ENCODE results near the gene APPBP2.
"Not testable (repeated sequence)": the region's sequence is repeated elsewhere in the genome, so short reads cannot be mapped to it uniquely, and the experiment has no call there.

The APPBP2 gene

DNA sequence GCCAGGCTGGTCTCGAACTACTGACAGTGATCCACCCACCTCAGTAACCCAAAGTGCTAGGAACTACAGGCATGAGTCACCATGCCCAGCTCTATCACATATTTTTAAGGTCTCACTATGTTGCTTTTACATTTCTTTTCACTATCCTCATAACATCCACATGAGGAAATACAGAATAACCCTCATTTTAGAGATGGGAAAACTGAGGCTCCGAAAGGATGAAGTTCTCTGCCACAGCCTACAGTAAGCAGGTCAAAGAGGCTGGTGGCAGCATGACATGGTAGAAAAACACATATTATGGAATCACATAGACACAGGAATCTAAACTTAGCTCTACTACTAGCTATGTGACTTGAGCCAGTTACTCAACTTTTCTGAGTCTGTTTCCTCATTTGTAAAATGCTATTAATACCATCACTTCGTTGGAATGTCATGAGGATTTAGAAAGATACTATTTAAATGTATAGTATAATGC lies 32.2 kb downstream of the APPBP2 start:
- DNase-seq (ENCODE audit: low spot score), result no peak

DNA sequence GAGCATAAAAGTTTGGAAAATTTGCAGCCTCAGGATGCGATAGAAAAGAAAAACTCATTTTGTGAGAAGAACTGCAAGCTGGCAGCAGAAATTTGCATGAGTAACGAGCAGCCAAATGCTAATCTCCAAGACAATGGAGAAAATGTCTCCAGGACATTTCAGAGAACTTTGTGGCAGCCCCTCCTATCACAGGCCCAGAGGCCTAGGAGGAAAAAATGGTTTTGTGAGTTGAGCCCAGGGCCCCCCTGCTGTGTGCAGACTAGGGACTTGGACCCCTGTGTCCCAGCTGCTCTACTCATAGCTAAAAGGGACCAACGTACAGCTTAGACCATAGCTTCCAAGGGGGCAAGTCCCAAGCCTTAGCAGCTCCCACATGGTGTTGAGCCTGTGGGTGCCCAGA lies 34.3 kb downstream of the APPBP2 start:
- no peak for DNase-seq (ENCODE audit: low spot score)

DNA sequence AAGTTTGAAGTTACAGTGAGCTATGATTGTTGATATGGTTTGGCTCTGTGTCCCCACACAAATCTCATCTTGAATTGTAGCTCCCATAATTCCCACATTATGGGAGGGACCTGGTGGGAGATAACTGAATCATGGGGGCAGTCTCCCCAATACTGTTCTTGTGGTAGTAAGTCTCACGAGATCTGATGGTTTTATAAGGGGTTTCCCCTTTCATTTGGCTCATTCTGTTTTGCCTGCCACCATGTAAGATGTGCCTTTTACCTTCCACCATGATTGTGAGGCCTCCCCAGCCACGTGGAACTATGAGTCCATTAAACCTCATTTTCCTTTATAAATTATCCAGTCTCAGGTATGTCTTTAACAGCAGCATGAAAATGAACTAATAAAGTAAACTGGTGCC lies 35.4 kb downstream of the APPBP2 start:
- DNase-seq (ENCODE audit: low spot score), result not testable (repeated sequence)

DNA sequence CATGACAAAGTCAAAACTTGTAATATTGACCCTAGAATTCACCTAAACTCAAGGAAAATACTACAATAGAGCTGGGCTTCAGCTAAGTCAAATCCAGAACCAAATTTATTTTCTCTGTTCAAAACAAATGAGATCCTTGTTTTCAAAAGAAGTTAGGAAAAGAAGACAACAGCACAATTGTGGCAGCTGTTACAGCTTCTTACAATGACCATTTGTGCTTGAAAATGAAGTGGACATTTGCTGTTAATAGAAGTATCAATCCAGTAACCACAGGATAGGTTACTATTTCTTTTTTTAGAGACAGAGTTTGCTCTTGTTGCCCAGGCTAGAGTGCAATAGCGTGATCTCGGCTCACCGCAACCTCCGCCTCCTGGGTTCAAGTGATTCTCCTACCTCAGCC lies 44.4 kb downstream of the APPBP2 start:
- no peak for DNase-seq (ENCODE audit: low spot score)

DNA sequence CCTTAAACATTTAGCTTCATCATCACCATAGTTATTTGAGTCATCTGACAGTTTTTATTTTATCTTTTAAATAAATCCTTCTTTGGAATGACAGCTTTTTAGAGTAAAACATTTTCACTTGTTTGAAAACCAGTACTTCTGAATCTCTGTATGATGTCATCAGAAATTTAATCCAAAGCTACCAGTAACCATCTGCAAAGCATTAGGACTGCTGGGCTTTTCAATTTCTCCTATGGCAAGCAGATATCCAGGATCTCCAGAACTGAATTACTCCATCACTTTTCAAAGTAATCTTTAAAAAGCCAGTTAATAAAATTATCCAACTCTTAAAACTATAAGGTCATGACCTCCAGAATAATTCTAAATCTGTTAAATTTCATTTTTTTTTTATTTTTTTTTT lies 52.3 kb downstream of the APPBP2 start:
- no peak for DNase-seq (ENCODE audit: low spot score)

DNA sequence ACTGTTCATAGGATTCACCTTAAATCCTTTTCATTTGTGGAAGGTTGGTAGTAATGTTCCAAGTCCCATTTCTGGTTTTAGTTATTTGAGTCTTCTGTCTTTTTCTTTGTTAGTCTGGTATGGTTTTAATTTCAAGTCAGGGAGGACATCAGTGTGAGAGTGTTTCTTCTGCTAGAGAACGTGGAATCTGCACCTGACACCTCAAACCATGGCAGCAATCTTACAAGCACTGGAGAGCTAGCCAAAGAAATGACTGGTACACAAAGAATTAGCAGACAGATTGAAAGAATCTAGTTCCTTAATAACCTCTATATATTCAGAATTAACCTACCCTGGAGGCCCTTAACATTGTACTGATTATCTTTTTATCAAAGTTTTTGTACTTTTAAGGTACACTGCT lies 53.6 kb downstream of the APPBP2 start:
- DNase-seq (ENCODE audit: low spot score), result no peak

DNA sequence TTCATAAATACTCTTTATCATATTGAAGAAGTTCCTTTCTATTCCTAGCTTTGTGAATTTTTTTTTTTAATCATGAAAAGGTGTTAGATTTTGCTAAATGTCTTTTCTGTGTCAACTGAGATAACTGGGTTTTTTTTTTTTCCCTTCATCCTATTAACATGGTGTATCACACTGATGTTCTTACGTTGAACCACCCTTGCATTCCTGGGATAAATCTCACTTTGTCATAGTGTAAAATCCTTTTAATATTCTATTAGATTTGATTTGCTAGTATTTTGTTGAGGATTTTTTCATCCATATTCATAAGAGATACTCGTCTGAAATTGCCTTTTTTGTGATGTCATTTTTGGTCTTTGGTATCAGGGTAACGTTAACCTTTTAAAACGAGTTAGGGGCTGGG lies 54.6 kb downstream of the APPBP2 start:
- no peak for DNase-seq (ENCODE audit: low spot score)

DNA sequence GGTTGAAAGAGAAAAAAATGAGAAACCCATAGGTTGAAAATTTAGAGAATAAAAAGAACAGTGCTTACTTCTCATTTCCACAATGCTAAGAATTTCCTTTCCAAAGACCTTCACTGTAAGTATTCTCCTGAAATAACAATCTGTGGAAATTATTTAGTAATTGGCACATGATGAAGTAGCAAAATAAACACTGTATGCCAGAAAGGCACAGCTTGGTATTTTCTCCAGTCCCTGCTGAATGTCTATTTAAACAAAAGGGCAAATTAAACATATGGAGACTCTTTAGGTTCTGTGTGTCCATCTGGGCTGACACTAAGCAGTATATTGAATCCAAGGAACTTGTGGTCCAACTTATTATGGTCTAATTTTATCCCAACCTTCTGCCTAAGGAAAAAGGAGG lies 57.7 kb downstream of the APPBP2 start:
- no peak for DNase-seq (ENCODE audit: low spot score)

DNA sequence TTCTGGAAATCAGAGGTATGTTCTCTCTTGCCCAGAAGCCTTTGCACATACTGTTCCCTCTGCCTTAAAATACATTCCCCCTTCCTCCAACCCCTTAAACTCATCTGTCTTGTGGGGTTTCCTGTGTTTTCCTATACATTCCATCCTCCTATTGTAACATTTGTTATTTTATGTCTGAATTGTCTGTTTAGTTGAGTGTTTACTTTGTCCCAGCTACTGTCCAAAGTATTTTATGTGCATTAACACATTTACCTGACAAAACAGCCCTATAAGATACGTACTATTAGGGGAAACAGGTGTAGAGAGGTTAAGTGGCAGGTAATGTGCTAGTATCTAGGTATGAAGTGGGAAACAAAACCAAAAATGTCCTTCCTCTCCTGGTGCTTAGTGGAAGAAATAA lies 61.7 kb downstream of the APPBP2 start:
- DNase-seq (ENCODE audit: low spot score), result no peak

DNA sequence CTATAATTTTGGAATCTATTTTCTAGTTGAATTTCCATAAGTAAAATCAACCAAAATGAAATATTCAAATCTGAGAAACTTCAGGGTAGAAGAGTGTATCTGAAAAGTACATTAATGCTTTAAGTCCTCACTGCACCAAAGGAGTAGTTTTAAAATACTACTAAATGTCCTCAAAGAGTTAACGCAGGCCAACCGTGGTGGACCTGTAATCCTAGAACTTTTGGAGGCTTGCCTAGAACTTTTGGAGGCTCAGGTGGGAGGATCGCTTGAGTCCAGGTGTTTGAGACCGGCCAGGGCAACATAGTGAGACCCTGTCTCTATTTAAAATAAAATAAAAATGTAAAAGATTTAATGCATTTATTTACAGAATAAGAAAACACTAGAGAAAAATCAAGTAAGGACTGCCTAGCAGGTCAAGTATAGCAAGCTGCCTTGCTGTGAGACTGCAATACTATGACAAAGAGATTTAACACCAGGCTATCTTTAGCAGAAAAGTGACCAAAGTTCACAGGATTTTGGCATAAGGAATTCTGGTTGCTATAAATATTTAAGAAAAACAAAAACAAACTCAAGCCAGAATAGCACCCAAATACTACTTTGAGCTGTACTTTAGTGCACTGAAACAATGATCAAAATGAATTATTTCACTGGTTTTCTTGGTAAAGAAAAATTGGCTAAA lies 62.7 kb downstream of the APPBP2 start:
- DNase-seq (ENCODE audit: low spot score), result no peak

DNA sequence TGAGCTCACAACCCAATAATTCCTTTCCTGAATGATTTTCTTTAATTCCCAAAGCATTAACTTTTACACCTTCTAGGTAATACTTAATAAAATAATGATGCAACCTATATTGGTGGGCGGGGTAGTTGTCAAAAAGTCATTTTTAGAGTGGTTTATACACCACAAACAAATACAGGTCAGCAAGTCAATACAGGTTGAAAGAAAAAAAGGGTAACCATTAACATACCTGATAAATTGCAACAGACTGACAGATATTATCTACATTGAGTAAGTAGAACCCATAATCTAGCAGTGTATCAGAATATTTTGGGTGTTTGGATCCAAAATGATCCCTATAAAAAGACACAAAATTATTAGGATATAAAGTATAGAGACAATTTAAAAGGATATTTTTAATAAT lies 64.5 kb downstream of the APPBP2 start:
- DNase-seq (ENCODE audit: low spot score), result no peak

DNA sequence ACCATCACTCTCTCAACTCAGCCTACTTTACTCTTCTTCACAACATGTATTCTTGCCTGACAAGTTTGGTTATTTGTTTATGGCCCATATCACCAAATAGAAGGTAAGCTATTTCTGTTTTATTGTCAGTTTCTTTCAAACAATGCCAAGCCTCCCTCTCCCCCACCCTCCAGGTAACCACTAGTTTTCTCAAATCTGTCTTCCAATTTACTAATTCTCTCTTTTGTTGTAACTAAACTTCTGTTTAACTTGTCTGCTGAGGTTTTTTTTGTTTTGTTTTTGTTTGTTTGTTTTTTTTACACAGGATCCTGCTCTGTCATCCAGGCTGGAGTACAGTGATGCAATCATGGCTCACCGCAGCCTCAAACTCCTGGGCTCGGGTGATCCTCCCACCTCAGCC lies 68.9 kb downstream of the APPBP2 start:
- no peak for DNase-seq (ENCODE audit: low spot score)

DNA sequence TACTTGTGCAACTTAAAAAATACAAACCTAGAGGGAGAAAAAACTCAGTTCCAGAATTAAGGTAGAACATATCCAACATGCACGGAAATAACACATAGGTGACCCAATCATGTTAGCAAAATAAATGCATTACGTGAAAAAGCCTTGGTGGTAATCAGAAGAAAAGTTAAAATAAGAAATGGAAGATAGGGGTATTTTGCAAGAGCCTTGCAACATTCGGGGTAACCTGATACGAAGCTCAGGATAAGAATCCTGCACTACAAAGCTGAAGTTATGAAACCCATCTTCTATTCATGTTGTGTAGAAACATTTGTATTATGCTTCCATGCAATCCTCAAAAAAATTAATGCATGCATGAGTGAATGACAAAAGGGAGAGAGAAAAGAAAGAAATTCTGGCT lies 70.7 kb downstream of the APPBP2 start:
- no peak for DNase-seq (ENCODE audit: low spot score)

DNA sequence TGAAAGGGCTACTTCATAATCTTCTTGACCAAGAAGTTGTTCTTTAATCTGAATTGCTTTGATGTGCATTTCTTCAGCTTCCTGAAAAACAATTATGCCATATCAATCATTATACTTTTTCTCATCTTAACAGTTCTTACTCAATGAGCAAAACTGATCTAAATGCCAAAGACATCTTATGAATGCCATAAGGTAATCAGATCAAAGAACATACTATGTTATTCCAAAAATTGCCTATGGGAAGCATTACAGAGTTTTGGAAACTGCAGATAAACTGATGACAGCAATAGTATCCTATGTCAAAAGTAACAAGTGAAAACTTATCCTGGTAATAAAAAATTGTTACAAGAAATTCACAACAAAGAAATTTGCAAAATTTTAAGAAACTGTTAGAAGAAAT lies 74.1 kb downstream of the APPBP2 start:
- no peak for DNase-seq (ENCODE audit: low spot score)

DNA sequence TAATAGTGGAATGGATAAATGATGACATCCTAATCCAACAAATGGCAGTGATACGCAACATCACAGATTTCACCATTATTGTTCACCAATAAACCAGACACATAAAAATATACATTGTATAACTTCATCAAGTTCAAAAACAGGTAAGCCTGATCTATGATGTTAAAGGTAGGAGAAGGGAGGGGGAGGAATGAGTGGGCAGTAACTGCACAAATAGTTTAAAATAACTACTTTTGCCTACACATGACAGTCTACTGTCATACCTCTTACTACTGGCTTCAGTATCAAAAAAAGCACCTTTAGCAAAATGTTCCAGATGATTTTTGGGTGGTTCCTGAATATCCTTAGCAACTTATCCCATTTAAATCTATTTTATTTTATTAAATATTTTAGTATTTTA lies 75.0 kb downstream of the APPBP2 start:
- DNase-seq (ENCODE audit: low spot score), result no peak

DNA sequence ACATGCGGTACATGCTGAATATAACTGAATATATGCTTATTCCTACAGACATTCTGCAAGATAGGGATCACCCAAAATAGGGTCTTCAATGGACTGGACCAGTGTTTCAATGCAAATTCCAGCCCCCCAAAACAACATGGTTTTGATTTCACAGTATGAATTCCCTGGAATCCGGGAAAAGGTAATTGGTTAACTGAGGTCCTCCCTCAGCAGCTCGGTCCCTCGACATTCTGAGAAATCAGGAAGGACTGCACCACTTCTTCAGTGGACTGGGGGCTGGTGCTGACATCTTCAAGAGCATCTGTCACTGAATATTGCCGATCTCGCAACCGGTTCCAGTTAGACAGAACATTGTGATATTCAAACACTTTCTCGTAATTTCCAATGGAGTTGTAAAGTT lies 78.7 kb downstream of the APPBP2 start:
- no peak for DNase-seq (ENCODE audit: low spot score)

DNA sequence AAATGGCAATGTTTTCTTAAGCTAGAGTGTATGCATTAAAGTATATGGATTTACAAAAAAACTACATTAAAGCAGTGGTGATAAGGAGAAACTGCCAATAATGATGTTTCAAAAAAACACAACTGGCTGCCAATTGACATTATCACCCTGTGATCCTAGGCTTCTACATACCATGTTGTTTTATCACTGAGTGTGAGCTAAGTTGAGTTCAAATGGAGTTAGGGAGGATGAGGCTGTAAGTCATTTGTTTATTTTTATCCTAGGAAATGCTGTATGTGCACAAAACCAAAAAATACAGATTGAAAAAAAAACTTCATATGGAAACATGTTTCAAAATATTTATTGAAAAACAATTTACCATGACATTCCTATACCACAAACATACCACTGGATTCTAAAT lies 80.9 kb downstream of the APPBP2 start:
- no peak for DNase-seq (ENCODE audit: low spot score)

DNA sequence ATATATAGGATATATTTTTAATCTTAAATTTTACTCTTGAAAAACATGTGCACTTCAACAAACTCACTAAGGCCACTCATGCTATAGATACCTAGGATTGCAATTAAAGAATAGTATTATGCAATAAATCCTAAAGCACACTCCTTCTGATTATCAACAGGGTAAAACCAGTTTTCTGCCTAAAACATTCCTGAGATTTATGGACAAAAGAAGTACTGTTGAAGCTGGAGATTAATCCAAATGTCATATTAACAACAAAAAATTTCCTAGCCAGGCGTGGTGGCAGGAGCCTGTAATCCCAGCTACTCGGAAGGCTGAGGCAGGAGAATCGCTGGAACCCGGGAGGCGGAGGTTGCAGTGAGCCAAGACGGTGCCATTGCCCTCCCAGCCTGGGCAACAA lies 82.3 kb downstream of the APPBP2 start:
- DNase-seq (ENCODE audit: low spot score), result no peak

DNA sequence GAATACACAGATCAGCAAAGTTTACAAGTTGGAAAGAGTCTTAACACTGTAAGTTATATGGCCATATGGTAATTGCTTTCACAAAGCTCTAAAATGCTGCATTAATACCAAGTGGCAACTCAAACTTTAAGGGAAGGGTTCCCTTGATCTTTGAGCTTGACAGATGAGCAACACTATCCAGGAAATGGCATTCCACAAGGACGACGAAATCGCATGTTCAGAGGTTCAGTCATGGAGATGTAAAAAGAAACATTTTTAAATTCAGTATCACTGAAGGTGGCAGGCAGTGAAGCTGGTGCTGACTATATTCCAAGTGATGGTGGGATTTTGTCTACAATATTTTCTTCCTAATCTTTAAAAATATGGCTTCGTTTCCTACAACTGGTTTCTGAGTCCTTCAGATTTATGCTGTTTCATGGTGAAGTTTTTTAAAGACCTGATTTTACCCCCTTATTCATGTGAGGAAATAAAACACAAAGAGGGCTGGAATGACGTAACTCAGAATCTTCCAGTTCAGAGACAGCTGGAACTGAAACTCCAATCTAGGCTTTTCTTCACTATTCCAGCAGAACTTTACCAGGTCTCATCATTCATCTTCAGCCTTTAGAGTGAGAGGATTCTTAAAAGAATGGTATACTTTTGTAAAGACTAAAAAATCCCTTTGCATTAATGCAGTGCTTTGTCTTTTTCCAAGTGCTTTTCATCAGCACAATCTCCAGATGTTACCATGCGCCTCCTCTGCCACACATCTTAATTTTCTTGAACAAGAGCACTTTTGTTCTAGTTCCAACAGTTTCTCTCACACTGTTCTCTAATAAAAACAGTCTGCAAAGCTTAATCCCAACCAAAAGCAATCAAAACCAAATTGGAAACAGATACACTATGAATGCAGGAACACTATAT lies 83.5 kb downstream of the APPBP2 start:
- DNase-seq (ENCODE audit: low spot score), result no peak

DNA sequence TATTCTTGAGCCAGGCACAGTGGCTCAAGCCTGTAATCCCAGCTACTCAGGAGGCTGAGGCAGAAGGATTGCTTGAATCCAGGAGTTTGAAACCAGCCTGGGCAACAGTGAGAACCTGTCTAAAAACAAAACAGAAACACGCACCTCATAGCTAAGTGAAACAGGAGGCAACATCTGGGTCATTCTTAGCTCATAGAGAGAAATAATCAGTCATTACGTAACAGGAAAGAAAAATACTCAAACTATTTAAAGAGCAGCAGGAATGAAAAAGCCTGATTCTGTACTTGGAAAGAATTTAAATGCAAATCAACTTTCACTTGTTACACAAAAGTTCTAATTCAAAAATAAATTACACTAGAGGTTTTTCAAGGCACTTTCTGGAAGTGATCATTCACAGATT lies 86.5 kb downstream of the APPBP2 start:
- DNase-seq (ENCODE audit: low spot score), result no peak

DNA sequence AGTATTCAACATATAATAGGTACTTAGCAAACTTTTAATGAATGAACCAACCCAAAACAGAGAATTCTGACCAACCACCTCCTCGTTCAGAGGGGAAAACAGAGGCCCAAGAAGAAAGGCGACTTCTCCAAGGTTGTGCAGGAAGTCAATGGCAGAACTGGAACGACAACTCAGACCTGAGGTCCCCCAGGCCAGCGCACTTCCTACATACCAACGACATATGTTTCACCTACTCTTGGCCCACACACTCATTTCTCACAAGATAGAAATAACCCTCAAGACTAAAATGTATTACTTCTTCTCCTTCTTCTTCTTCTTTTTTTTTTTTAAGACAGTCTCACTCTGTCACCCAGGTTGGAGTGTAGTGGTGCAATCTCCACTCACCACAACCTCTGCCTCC lies 89.4 kb downstream of the APPBP2 start:
- no peak for DNase-seq (ENCODE audit: low spot score)

DNA sequence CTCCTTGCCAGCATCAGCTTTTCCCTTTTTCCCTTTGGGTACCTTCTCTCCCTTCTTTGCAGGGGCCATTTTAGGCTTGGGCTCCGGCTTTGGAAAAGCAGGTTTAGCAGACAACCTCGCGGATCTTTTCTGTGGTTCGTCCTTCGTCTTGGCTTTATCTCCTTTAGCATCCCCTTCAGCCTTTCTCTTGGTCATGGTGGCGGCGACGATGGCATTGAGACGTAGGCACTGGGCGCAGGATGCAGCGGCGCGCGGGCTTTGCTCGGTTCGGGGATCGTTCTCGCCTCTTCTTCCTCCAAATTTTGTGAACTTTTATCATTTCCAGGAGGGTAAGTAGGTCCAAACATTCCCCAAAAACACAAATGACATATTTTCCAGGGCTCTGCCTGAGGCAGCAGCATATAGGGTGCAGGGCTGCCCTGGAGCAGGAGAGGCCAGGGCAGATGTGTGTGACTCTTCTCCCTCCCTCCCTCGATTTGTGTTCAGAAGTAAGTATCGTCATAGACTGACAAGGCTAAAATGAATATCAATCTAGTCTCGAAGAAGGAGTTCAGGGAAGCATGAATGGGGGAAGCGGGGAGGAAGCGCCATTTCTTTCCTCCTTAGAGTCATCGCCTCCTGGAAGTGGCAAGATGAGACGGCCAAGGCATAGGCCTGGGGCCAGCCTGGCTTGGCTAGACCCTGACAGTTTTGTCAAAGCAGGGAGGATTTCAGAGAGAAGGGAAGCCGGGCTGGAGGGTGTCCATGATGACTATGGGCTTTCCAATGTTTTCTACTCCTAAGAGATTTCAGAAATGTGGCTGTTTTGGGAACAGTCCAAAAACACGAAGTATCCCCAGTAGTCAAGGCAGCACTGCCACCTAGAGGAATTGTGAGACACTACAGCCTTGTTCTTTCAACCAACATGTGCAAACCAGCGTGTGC lies 90.5 kb downstream of the APPBP2 start:
- peak; percentile 78 for DNase-seq (ENCODE audit: low spot score)
